NT2/D1 (cell line): ENCODE measurements around the gene CCR5.
"Not testable (repeated sequence)": the region's sequence is repeated elsewhere in the genome, so short reads cannot be mapped to it uniquely, and the experiment has no call there.

Experiments used
- DNase-seq: peaks from one replicate; pipeline ENCODE4 v3.0.0-alpha.2; 2011; ENCODE audit warnings: low read depth, low spot score
- H3K27me3 ChIP-seq: 2 replicates; pipeline ENCODE4 v1.6.0; 2011; ENCODE audit warnings: mild to moderate bottlenecking; ENCODE audit not compliant: insufficient read length, insufficient read depth
- H3K36me3 ChIP-seq: 2 replicates; pipeline ENCODE4 v1.6.1; 2011; ENCODE audit warnings: mild to moderate bottlenecking, low read length, mixed read lengths; ENCODE audit not compliant: insufficient read depth, insufficient read length
- H3K4me1 ChIP-seq: 2 replicates; pipeline ENCODE4 v1.5.1; 2011; ENCODE audit not compliant: insufficient read depth, insufficient read length
- H3K4me3 ChIP-seq: 2 replicates; pipeline ENCODE4 v1.5.1; 2011; ENCODE audit warnings: low read depth; ENCODE audit not compliant: insufficient read length
- H3K9ac ChIP-seq: 2 replicates; pipeline ENCODE4 v1.6.0; 2011; ENCODE audit warnings: low read depth; ENCODE audit not compliant: insufficient read length
- H3K9me3 ChIP-seq: 2 replicates; pipeline ENCODE4 v1.5.1; 2011; ENCODE audit warnings: mild to moderate bottlenecking, low read length; ENCODE audit not compliant: insufficient read depth
- SUZ12 ChIP-seq: IDR thresholded peaks from 2 replicates; pipeline ENCODE4 v1.6.1; 2011; ENCODE audit not compliant: insufficient read length, insufficient read depth; ENCODE audit errors: extremely low read depth
- YY1 ChIP-seq: IDR thresholded peaks from 2 replicates; pipeline ENCODE4 v1.6.1; 2011; ENCODE audit not compliant: insufficient read length, insufficient read depth
- ZNF274 ChIP-seq: IDR thresholded peaks from 2 replicates; pipeline ENCODE4 v1.6.1; 2011; ENCODE audit warnings: mild to moderate bottlenecking, low read depth, low read length

Gene CCR5

GRCh38 chr3:46398186-46398955, 27.6 kb downstream of the CCR5 start:
- no peak for DNase-seq
- Histone ChIP-seq H3K9me3 (no peaks in the 10 kb centered on the region), H3K4me1 (no peaks in the 10 kb centered on the region), H3K9ac (no peak overlapping the region), H3K36me3 (no peaks in the 10 kb centered on the region), H3K27me3 (no peaks in the 10 kb centered on the region), H3K4me3 (no peak overlapping the region)
- TF ChIP-seq YY1 (no peak), ZNF274 (no peak), SUZ12 (no peak)

- Histone ChIP-seq H3K9me3 (no peaks in the 10 kb centered on the region), H3K36me3 (no peaks in the 10 kb centered on the region), H3K27me3 (no peaks in the 10 kb centered on the region), H3K4me3 (no peak overlapping the region), H3K4me1 (no peaks in the 10 kb centered on the region), H3K9ac (no peak overlapping the region)
- TF ChIP-seq SUZ12, result no peak
- no peak for TF ChIP-seq ZNF274
- TF ChIP-seq YY1, result no peak
- no peak for DNase-seq
Observed at GRCh38 chr3:46399098-46399497, 28.4 kb downstream of the CCR5 start.

GRCh38 chr3:46399557-46399956, 28.8 kb downstream of the CCR5 start:
- TF ChIP-seq SUZ12, result no peak
- no peak for TF ChIP-seq ZNF274
- no peak for TF ChIP-seq YY1
- Histone ChIP-seq H3K9me3 (no peaks in the 10 kb centered on the region), H3K4me3 (no peak overlapping the region), H3K27me3 (no peaks in the 10 kb centered on the region), H3K36me3 (no peaks in the 10 kb centered on the region), H3K4me1 (no peaks in the 10 kb centered on the region), H3K9ac (no peak overlapping the region)
- no peak for DNase-seq

GRCh38 chr3:46400000-46400734, 29.4 kb downstream of the CCR5 start:
- Histone ChIP-seq H3K27me3 (no peaks in the 10 kb centered on the region), H3K9me3 (no peaks in the 10 kb centered on the region), H3K4me1 (peaks cover under 1% of the 10 kb centered on the region), H3K4me3 (no peak overlapping the region), H3K9ac (no peak overlapping the region), H3K36me3 (no peaks in the 10 kb centered on the region)
- TF ChIP-seq SUZ12, result no peak
- no peak for TF ChIP-seq ZNF274
- TF ChIP-seq YY1, result no peak
- no peak for DNase-seq

GRCh38 chr3:46400846-46401245, 30.1 kb downstream of the CCR5 start:
- no peaks in the 10 kb centered on the region for H3K9me3 ChIP-seq
- no peak overlapping the region for H3K4me3 ChIP-seq
- TF ChIP-seq ZNF274, result no peak
- no peak for TF ChIP-seq YY1
- no peak for TF ChIP-seq SUZ12
- H3K4me1 ChIP-seq, result peaks cover 4% of the 10 kb centered on the region
- DNase-seq, result no peak
- H3K36me3 ChIP-seq, result no peaks in the 10 kb centered on the region
- no peak overlapping the region for H3K9ac ChIP-seq
- no peaks in the 10 kb centered on the region for H3K27me3 ChIP-seq

GRCh38 chr3:46401579-46401978, 30.8 kb downstream of the CCR5 start:
- H3K9ac ChIP-seq, result no peak overlapping the region
- TF ChIP-seq YY1, result no peak
- no peak for TF ChIP-seq ZNF274
- no peak for TF ChIP-seq SUZ12
- no peaks in the 10 kb centered on the region for H3K9me3 ChIP-seq
- no peak overlapping the region for H3K4me3 ChIP-seq
- DNase-seq, result no peak
- no peaks in the 10 kb centered on the region for H3K27me3 ChIP-seq
- H3K36me3 ChIP-seq, result no peaks in the 10 kb centered on the region
- peaks cover 4% of the 10 kb centered on the region for H3K4me1 ChIP-seq

GRCh38 chr3:46402902-46403301, 32.2 kb downstream of the CCR5 start:
- not testable (repeated sequence) for H3K36me3 ChIP-seq, H3K9ac ChIP-seq, DNase-seq, H3K9me3 ChIP-seq, H3K4me1 ChIP-seq, H3K4me3 ChIP-seq, H3K27me3 ChIP-seq
